Fibroblast of skin of abdomen (primary cell): ENCODE results near the gene LHX4. TPM values are rescaled to one million over a fixed set of nuclear protein-coding genes. Genes with fewer than 3 reads are reported as not detected.

Source experiments
- DNase-seq: peaks from one replicate; pipeline ENCODE4 v3.0.0-alpha.2; 2013
- polyA plus RNA-seq, 2 experiments: library from polyadenylated mRNA; unstranded; fragments of 120-200 nt; gene quantifications; one replicate each; pipeline ENCODE4 v1.2.1, GENCODE V29; 2013; ENCODE audit not compliant: insufficient read length in 2 of 2

The LHX4 gene
- 0.81 TPM for polyA plus RNA-seq (2013, experiment 1 of 2; ENCODE audit: insufficient read length)
- polyA plus RNA-seq (2013, experiment 2 of 2; ENCODE audit: insufficient read length) = 0.83 TPM

- DNase-seq = peak; percentile 16
Measured at GRCh38 chr1:180229483-180230415, at the start of gene LHX4. Gene LHX4 (plus strand): TSS chr1:180230264. CDS start chr1:180230530, 266 bp downstream.

- DNase-seq = no peak
Measured at GRCh38 chr1:180181048-180181447, 49.0 kb upstream of the LHX4 start.

- DNase-seq = no peak
Measured at GRCh38 chr1:180181996-180182642, 47.9 kb upstream of the LHX4 start.

- DNase-seq = no peak
Measured at GRCh38 chr1:180182643-180183311, 47.3 kb upstream of the LHX4 start.

GRCh38 chr1:180183426-180183825 lies 46.6 kb upstream of the LHX4 start:
- no peak for DNase-seq

GRCh38 chr1:180184041-180184440 lies 46.0 kb upstream of the LHX4 start:
- no peak for DNase-seq

GRCh38 chr1:180185281-180185680 lies 44.8 kb upstream of the LHX4 start:
- DNase-seq = no peak

- DNase-seq = no peak
Measured at GRCh38 chr1:180185971-180186645, 44.0 kb upstream of the LHX4 start.

- DNase-seq = no peak
Measured at GRCh38 chr1:180186831-180187230, 43.2 kb upstream of the LHX4 start.

GRCh38 chr1:180187626-180188025 lies 42.4 kb upstream of the LHX4 start:
- DNase-seq = no peak

- DNase-seq = peak; percentile 39
Measured at GRCh38 chr1:180188091-180188506, 42.0 kb upstream of the LHX4 start.

- DNase-seq = no peak
Measured at GRCh38 chr1:180188684-180189175, 41.3 kb upstream of the LHX4 start.

- no peak for DNase-seq
Measured at GRCh38 chr1:180190091-180190490, 40.0 kb upstream of the LHX4 start.

GRCh38 chr1:180192172-180192571 lies 37.9 kb upstream of the LHX4 start:
- DNase-seq = no peak

- DNase-seq = no peak
Measured at GRCh38 chr1:180193141-180194047, 36.7 kb upstream of the LHX4 start.

GRCh38 chr1:180194048-180194425 lies 36.0 kb upstream of the LHX4 start:
- no peak for DNase-seq

GRCh38 chr1:180194546-180195207 lies 35.4 kb upstream of the LHX4 start:
- no peak for DNase-seq

- no peak for DNase-seq
Measured at GRCh38 chr1:180195401-180195800, 34.7 kb upstream of the LHX4 start.

- no peak for DNase-seq
Measured at GRCh38 chr1:180195916-180196315, 34.1 kb upstream of the LHX4 start.

GRCh38 chr1:180196436-180197003 lies 33.5 kb upstream of the LHX4 start:
- no peak for DNase-seq
